Erythroblast (primary cell): ENCODE results near the gene TMEM131.

Experiments used
- GATA1 ChIP-seq: IDR thresholded peaks from 2 replicates; pipeline ENCODE4 v1.6.1; 2011; ENCODE audit warnings: low read depth, mild to moderate bottlenecking, control low read depth, low read length, moderate library complexity
- POLR2A ChIP-seq: IDR thresholded peaks from 2 replicates; pipeline ENCODE4 v1.6.1; 2011; ENCODE audit warnings: mild to moderate bottlenecking, low read length

- TF ChIP-seq POLR2A (no peak), GATA1 (no peak)
These were observed 258.1 kb downstream of the TMEM131 start for GRCh38 chr2:97737421-97738178.
